ENCODE measurements around the gene ARHGAP18.
A peak's percentile ranks its signal among the peaks of the same experiment; 100 is the strongest.
"Not testable (repeated sequence)": the region's sequence is repeated elsewhere in the genome, so short reads cannot be mapped to it uniquely, and the experiment has no call there.

ARHGAP18 gene

DNA sequence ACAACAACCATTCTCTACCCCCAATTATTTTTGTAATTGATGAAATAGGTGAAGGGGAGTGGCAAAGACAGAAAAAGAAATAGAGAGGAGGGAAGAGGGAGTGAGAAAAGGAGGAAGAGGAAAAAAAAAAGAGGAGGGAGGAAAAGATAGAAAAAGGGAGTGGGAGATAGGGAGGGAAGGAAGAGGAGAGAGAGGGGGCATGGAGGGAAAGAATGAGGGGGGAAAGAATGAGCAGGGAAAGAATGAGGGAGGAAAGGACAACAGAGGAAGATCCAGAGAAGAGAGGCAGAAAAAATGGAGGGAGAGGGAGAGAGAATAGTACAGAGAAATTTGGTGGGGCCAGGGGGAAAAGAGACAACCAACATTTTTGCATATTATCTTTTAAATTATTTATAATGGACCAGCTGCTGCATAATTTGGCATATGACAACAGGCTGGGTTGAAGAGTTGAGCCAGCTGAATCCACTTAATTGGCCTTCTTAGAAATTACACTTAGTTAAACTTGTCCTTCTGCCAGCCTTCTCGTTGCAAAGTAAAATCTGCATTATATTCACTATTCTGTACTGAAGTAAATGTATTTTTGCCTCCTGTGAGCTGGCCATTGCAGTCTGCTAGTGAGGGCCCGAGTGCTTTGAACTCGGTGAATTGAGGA, 101.0 kb downstream of the ARHGAP18 start:
- DNase-seq: peak in 1 of 2 experiments; percentile 46

DNA sequence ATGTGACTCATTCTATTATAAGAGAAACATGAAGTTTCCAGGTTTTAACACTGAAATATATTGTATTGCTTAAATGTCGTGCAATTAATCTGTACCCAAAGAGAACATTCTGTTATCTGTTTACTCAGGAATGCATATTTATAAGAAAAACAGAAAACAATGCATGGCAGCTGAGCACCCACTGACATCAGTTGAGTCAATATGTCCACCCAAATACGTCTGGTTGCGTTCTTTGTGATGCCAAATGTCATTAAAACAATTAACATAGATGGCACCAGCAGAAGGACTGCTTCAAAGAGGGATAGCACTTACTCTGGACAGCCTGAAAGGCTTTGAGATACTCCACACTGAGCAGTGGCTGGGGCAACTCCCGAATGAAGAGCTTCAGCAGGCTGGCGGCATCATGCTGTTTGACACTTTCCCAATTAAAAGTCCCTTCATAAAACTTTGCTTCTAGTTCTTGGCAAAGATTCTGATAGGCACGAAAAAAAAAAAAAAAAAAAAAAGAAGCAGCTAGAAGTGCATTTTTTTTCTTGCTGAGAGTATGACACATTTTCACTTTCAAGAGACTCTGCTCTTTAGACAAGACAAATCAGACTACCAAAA, 102.3 kb downstream of the ARHGAP18 start:
- peak in 1 of 2 experiments; percentile 28 for DNase-seq

DNA sequence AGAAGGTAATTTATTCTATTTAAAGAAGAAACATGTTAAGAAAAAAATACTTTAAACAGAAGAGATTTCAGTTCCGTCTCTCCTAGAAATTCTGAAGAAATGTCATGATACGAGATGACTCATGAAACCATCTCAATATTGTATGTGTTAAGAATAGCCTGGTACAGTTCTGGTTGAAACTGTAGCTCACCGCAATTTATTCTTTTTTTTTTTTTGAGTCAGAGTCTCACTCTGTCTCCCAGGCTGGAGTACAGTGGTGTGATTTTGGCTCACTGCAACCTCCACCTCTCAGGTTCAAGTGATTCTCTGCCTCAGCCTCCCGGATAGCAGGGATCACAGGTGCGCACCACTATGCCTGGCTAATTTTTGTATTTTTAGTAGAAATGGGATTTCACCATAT, 103.3 kb downstream of the ARHGAP18 start:
- DNase-seq: no peak

DNA sequence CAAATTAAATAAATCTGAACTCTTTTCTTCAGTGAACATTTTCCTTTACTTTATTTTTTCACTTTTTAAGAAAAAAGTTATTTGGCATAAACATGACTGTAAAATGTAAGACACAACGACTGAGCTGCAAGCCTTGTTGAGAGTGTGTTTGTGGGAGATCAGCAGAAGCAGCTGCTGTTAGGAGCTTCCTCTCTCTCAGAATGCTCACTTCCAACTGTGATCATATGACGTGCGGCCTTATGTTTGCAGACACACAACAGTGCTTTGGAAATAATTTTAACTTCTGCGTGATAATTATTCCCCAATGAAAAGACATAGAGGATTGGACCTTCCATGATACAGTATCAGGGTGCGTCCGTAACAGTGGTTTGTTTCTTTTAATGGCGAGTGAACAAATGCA, 104.0 kb downstream of the ARHGAP18 start:
- no peak for DNase-seq

DNA sequence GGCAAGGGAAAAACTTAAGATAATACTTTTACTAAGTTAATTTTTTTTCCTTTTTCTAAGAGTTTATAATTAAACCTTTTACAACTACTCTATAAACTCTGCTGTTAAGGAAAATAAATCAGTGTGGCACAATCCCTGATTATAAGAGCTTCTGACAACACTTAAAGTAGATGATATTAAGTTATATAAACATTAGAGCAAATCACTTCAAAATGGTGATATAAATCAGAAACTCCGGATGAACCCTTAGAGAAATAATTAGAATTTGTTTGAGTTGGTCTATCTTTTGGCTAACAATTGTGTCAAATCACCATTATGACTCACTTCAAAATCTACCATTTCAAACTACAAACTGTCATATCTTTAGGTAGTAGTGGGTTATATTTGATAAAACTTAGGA, 104.9 kb downstream of the ARHGAP18 start:
- DNase-seq: no peak

DNA sequence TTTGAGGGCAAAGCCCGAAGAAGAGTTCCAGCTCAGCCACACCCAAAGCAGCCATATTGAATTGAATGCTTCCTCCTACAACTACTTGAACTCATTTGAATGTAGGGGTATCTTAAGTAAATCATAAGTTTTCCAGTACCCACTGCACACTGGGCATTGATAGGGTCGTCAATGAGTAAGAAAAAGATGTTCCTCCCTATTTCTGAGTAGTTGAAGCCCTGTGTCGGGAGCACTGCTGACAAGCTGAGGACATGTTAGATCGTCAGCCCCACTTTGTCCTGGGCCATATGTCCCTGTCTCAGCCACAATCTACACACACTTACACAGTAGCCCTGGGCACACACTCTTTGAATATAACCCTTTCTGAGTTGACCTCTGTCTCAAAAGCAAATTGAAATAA, 105.7 kb downstream of the ARHGAP18 start:
- no peak for DNase-seq

DNA sequence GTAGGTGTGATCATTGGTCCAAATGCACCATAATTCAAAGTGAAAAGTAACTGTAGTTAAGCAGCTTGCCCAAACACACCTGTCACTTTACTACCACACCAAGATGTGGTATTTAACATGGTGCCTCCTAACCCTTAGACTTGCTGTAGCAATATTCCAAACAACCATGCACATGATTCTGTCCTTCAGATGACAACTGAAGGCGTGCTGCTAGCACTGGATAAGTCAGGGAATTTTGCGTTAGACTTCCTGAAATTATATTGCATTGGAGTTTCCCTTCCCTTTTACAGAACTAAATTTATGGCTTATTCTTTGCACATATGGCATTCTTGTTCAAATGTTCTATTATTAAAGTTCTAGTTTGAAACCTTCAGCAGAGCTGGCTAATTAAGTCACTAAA, 106.2 kb downstream of the ARHGAP18 start:
- DNase-seq: no peak

DNA sequence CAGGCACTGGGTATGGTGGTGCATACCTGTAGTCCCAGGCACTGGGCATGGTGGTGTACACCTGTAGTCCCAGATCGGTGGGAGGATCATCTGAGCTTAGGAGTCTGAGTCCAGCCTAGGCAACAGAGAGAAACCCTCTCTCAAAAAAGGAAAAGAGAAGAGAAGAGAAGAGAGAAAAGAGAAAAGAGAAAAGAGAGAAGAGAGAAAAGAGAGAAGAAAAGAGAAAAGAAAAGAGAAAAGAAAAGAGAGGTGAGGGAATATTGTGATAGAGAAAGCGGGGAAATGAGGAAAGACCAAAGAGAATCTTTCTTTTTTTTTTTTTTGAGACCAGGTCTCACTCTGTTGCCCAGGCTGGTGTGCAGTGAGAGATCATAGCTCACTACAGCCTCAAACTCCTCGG, 108.7 kb downstream of the ARHGAP18 start:
- DNase-seq: no peak

DNA sequence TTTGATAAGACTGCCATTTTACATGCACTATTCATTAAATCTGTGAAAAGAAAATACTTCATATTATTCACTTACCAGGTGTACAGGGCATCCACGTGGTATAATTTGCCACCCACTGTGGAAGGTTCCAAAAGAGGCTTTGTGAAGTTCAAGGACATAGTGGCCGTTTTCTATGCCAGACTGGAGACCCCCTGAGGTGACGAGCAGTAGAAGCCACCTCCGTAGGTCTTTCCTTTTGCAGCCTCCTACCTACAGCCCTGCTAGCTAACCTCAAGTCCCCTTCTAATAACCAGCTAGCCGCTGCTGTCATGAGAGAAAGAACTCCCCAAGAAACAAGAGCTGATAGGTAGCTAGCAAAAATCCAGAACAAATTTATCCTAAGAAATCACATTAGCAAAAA, 110.5 kb downstream of the ARHGAP18 start:
- no peak for DNase-seq

DNA sequence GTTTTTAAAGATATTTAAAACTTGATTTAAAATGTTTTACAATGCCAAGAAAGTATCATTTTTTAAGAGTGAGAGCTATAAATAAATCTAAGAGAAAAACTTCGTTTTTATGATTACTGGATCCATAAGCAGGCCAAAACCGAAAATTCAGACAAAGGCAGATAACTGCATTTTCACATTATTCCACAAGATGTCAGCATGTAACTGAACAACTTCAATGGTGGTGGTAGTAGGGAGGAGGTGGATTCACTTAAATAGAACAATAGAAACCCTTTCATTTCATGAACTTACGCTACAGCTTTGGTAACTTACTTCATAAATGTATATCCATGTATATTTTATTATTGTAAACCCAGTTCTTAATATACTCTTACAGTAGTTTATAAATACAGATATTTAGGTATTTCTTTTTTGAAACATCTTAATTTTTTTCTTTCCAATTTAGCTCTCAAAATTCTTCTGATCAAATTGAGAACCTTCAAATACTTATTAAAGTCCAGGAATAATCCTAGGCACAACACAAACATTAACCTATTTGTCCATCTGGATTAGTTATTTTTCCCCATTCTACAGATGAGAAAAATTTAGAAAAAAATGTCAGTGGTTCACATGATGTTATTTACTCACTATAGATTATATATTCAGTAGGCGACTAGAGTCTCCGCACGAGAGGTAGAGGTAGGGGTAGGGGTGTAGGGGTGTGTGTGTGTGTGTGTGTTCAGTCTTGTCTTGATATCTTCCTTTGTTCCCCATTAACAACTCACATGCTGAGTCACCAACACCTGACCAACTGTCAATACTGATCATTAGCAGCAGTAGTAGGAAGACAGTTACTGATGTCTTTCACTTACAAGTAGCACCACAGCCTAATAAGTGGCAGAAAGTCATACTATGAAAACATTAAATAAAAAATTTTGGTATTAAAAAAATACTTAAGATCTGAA, 111.5 kb downstream of the ARHGAP18 start:
- DNase-seq: peak; percentile 35 to 70

DNA sequence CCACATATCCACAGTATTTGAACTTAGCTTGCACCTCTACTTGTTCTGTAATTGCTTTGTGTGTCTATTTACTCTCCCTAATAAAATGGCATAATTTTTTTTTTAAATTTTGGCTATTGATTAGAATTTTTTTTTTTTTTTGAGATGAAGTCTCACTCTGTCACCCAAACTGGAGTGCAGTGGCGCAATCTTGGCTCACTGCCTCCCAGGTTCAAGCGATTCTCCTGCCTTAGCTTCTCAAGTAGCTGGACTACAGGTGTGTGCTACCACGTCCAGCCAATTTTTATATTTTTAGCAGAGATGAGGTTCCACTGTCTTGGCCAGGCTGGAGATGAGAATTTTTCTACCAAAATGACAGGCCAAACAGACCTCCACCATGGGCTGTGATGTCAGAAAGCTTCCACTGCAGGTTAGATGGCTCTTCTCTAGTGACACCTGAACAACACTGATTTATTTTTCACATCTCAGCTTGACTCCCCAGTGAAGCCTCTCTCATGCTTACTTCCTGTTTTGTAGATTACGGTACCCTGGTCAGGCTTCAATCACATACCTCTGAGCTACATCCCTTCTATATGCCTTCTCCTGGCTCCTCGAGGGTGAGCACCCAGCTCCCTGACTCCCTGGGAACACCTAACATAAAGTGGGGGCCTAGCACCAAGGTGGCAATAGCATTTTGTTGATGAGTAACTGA, 112.8 kb downstream of the ARHGAP18 start:
- DNase-seq: no peak

DNA sequence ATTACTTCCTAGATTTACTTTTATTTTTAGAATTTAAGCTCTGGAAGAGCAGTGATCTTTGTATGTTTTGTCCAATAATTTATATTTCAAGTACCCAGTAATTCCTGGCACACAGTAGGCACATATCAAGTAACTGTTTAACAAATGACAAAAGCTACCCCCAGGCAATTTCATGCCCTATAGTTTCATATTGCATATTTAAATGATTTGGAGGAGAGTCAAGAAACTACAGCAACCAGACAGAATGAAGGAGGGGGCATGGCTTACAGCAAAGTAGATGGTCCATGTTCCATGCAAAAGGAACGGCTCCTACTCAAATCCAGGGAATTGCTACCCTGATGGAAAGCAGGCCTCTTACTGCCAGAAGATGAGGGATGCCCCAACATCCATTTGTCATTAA, 113.5 kb downstream of the ARHGAP18 start:
- no peak for DNase-seq

DNA sequence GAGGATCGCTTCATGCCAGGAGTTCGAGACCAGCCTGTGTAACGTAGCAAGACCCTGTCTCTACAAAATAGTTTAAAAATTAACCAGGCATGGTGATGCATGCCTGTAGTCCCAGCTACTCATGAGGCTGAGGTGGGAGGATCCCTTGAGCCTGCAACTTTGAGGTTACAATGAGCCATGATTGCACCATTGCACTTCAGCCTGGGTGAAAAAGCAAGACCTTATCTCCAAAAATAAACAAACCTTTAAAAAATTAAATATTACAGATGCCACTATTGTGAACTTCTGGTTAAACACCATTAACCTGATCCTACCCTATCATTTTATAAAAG, 116.8 kb downstream of the ARHGAP18 start:
- no peak for DNase-seq

DNA sequence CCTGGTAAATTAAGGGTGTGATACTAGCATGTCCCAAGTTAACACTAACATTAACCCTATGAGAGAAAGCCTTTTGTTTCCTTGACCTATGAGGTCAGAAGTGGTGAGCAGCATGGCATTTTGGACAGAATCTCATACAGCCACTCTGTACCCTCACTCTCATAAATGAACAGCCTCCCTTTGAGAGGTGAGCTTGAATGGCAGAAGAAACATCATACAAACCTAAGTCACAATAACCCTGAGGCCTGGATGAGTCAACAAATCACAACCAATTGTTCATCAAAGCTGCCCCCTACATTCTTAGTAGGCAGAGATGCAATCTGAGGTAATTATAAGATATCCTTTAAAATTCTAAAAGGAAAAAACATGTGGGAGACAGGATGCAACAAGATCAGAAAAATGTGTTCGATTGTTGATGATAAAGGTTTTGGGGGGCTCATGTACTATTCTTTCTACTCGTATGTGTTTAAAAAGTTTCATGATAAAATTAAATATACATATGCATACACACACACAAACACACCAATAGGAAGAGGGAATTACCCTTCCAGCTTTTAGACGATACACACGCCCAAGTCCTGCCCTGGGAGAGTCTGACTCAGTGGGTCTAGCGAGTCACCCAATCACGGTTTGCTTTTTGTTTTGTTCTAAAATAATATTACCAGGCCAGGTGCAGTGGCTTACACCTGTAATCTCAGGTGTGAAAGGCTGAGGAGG, 117.3 kb downstream of the ARHGAP18 start:
- DNase-seq: no peak

DNA sequence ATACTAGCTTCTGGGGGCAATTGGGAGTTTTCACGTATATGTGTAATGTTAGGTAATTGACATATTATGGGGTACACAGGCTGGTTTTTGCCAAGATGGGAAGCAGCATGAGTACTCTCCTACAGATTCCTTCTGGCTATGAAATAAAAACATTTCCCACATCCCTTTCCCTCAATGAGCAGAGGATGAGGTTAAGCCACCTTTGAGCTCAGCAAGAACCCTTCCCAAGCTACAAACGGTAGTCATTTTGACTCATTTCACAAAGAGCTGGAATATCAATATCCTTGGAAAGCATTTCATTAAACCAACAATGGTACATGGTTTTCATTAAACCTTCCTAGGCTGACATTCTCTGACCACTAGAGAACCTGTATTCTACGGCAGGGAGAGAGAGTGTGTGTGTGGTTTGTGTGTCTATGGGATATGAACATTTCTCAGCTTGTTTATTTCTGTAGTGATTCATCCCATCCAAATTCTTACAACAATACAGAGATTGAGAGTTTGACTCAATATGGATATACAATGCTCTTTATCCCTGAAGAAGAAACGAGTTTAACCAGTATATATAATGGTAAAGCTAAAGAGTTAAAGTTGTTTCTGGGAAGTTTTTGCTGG, 119.5 kb downstream of the ARHGAP18 start:
- DNase-seq: no peak

DNA sequence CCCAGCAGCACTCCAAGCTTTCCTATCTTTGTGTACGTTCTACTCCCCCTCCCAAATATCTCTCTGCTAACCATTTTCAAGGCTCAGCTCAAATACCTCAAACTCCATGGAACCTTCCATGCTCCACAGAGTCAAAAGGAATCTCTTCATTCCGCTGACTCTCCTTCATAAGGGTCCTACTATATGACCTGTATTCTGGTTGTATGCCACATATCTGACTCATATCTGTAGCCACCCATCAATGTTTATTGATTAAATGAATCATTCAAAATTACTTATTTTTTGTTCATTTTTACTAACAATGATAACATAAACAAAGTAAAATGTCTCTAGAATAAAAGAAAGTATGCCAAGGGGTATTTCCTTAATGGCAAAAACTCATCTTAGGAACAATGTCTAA, 123.2 kb downstream of the ARHGAP18 start:
- DNase-seq: no peak

DNA sequence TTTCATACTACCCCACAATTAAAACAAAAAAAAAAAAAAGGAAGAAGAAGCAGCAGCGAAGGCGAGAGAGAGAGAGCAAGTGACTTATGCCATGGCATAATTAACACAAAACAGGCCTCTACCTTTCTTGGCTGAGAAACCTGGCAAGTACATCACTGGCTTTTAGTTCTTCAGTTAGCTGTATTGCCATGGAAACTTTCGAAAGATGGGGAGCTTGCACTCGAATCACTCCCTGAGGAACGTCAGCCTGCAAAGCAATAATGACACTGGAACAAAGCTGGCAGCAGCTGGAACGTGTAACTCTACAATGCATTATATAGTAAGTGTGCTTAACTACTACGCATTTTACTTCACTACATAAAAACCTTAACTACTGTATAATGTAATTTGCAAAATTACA, 126.1 kb downstream of the ARHGAP18 start:
- DNase-seq: no peak

DNA sequence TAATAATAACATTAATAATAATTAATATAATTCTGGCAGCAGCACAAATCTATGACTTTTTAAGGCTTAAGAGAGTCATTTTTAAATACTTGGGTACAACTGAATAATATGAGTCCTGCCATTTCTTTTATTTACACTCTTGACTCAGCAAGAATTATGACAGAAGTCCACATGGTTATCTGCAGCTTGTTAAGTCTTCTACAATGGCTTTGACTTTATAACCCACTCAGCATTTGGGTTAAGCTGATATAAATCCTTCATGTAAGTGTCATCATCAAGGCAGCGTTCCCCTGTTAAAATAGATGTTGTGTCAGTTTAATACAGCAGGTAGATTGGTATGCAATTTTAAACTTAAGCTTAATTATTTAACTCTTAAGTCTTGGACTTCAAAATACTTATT, 131.7 kb downstream of the ARHGAP18 start:
- DNase-seq: no peak

DNA sequence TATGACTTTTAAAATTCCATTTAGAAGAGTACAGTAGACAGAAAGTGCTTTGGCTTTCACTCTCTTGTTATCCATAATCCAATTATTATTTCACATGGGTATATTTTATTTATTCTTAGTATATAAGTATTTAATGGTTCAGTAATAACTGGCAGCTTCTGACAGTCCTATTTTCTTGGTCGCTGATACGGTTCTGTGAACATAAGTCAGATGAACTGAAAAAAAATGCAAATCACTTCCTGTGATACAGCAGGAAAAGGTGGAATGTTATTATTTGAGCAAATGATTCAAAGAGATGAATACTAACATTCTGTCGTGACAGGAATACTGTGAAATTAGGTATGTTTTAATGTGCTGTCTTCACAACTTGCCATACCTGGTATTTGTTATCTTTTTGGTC, 132.3 kb downstream of the ARHGAP18 start:
- no peak for DNase-seq

DNA sequence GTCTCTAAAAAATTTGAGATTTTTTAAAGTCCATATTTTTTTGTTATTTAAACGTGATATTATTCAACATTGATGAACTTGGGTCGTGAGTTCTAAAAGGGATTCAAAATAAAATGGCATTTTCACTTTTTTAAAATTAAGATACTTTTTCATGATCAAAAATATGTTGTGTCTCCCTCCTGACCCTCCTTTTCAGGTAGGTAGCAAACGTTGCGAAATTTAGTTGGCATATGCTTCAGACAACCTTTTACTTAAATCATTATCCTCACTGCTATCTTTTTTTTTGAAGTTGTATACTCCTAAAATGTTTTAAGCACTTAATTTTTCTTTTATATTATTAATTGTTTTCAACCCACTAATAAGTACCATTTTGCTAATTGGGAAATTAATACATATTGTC, 133.5 kb downstream of the ARHGAP18 start:
- DNase-seq: no peak

DNA sequence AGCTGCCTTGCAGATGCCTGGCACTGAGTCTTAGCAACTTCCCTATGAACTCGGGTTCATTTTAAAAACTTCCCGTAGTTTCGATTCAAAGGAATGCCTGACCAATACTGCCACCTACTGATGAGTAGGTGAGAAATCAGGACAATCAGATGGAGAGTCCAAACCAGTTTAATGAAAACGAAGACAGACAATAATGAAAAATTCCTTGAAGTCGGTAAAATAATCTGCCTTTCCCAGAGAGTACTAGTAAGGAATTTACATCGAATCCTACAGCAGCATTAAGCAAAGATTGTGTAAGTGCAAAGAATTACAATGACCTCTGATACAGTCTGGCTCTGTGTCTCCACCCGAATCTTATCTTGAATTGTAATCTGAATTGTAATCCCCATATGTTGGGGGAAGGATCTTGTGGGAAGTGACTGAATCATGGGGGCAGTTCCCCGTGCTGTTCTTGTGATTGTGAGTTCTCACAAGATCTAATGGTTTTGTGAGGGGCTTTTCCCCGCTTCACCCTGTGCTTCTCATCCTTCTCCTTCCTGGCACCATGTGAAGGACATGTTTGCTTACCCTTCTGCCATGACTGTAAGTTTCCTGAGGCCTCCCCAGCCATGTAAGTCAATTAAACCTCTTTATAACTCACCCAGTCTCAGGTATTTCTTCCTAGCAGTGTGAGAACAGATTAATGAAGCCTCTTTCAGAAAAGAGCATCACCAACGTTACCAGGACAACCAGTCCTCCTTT, 134.4 kb downstream of the ARHGAP18 start:
- peak in 1 of 2 experiments; percentile 58 for DNase-seq

DNA sequence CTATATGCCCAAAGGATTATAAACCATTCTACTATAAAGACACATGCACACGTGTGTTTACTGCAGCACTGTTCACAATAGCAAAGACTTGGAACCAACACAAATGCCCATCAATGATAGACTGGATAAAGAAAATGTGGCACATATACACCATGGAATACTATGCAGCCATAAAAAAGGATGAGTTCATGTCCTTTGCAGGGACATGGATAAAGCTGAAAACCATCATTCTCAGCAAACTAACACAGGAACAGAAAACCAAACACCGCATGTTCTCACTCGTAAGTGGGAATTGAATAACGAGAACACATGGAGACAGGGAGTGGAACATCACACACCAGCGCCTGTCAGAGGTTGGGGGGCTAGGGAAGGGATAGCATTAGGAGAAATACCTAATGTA, 135.4 kb downstream of the ARHGAP18 start:
- DNase-seq: not testable (repeated sequence)
